SK-N-SH treated with all-trans-retinoic acid at 6 μM for 48 hours (cell line): ENCODE data around the gene IL1R2.

Experiments used
- ATAC-seq: fragments of 200-7000 bp; cut with Tn5 transposase; 3 replicates; pipeline ENCODE4 v1.9.1; 2020; ENCODE audit warnings: mild to moderate bottlenecking, moderate library complexity
- ARNTL ChIP-seq: fragments of 450-650 bp; formaldehyde crosslinking; IDR thresholded peaks from 2 replicates; pipeline ENCODE4 v1.5.0; 2020; ENCODE audit warnings: low read depth, mild to moderate bottlenecking, moderate library complexity, borderline replicate concordance
- BACH2 ChIP-seq: fragments of 250-450 bp; sonication (Bioruptor Pico); IDR thresholded peaks from 2 replicates; pipeline ENCODE4 v1.9.0; 2021; ENCODE audit warnings: mild to moderate bottlenecking, borderline replicate concordance
- CSDC2 ChIP-seq: fragments of 250-450 bp; sonication (Bioruptor Pico); IDR thresholded peaks from 2 replicates; pipeline ENCODE4 v1.5.0; 2020; ENCODE audit warnings: mild to moderate bottlenecking, moderate library complexity
- ESRRG ChIP-seq: fragments of 250-450 bp; sonication (Bioruptor Pico); IDR thresholded peaks from 2 replicates; pipeline ENCODE4 v1.6.1; 2021; ENCODE audit warnings: mild to moderate bottlenecking
- GLIS3 ChIP-seq: fragments of 250-450 bp; sonication (Bioruptor Pico); IDR thresholded peaks from 2 replicates; pipeline ENCODE4 v1.5.0; 2020; ENCODE audit warnings: mild to moderate bottlenecking, moderate library complexity
- ISL1 ChIP-seq: fragments of 250-450 bp; sonication (Bioruptor Pico); IDR thresholded peaks from 2 replicates; pipeline ENCODE4 v2.1.2; 2022; ENCODE audit warnings: mild to moderate bottlenecking, moderate library complexity
- OSR1 ChIP-seq: fragments of 250-450 bp; sonication (Bioruptor Pico); IDR thresholded peaks from 2 replicates; pipeline ENCODE4 v1.8.0; 2022; ENCODE audit warnings: moderate library complexity, mild to moderate bottlenecking, inconsistent platforms
- PPARA ChIP-seq: fragments of 250-450 bp; sonication (Bioruptor Pico); IDR thresholded peaks from 2 replicates; pipeline ENCODE4 v1.5.0; 2020; ENCODE audit warnings: mild to moderate bottlenecking, borderline replicate concordance
- SNAI2 ChIP-seq: fragments of 250-450 bp; sonication (Bioruptor Pico); IDR thresholded peaks from 2 replicates; pipeline ENCODE4 v1.5.0; 2020; ENCODE audit warnings: mild to moderate bottlenecking, moderate library complexity
- TCF4 ChIP-seq: fragments of 250-450 bp; sonication (Bioruptor Pico); IDR thresholded peaks from 2 replicates; pipeline ENCODE4 v1.8.0; 2021; ENCODE audit warnings: mild to moderate bottlenecking, moderate library complexity, borderline replicate concordance
- TOX ChIP-seq: fragments of 250-450 bp; sonication (Bioruptor Pico); IDR thresholded peaks from 2 replicates; pipeline ENCODE4 v1.8.0; 2021; ENCODE audit warnings: mild to moderate bottlenecking, moderate library complexity, borderline replicate concordance
- ZC3H10 ChIP-seq: fragments of 250-450 bp; sonication (Bioruptor Pico); IDR thresholded peaks from 2 replicates; pipeline ENCODE4 v1.5.1; 2021; ENCODE audit warnings: mild to moderate bottlenecking, moderate library complexity
- ZFP3 ChIP-seq: fragments of 250-450 bp; sonication (Bioruptor Pico); IDR thresholded peaks from 2 replicates; pipeline ENCODE4 v1.5.0; 2020; ENCODE audit warnings: mild to moderate bottlenecking, moderate library complexity
- ZFP30 ChIP-seq: fragments of 450-650 bp; formaldehyde crosslinking; IDR thresholded peaks from 2 replicates; pipeline ENCODE4 v1.5.0; 2022; ENCODE audit warnings: mild to moderate bottlenecking, moderate library complexity
- ZNF565 ChIP-seq: fragments of 450-650 bp; formaldehyde crosslinking; conservative IDR thresholded peaks from 2 replicates; pipeline ENCODE4 v1.5.0; 2020; ENCODE audit warnings: low read depth, mild to moderate bottlenecking, moderate library complexity
- ZNF70 ChIP-seq: fragments of 450-650 bp; formaldehyde crosslinking; IDR thresholded peaks from 2 replicates; pipeline ENCODE4 v1.5.0; 2020; ENCODE audit warnings: mild to moderate bottlenecking, moderate library complexity
- ZNF8 ChIP-seq: fragments of 450-650 bp; formaldehyde crosslinking; IDR thresholded peaks from 2 replicates; pipeline ENCODE4 v1.5.0; 2020; ENCODE audit warnings: mild to moderate bottlenecking, moderate library complexity
- TF ChIP-seq, protein P1 (sequence below): fragments of 250-450 bp; sonication (Bioruptor Pico); IDR thresholded peaks from 2 replicates; pipeline ENCODE4 v1.8.0; 2021; ENCODE audit warnings: low read depth, mild to moderate bottlenecking, moderate library complexity, borderline replicate concordance
- TF ChIP-seq, protein P2 (sequence below): fragments of 250-450 bp; sonication (Bioruptor Pico); IDR thresholded peaks from 2 replicates; pipeline ENCODE4 v1.5.1; 2020; ENCODE audit warnings: low read depth, mild to moderate bottlenecking, moderate library complexity
- TF ChIP-seq, protein P3 (sequence below): fragments of 250-450 bp; sonication (Bioruptor Pico); IDR thresholded peaks from 2 replicates; pipeline ENCODE4 v1.8.0; 2020; ENCODE audit warnings: mild to moderate bottlenecking, moderate library complexity, borderline replicate concordance
- TF ChIP-seq, protein P4 (sequence below): fragments of 250-450 bp; sonication (Bioruptor Pico); IDR thresholded peaks from 2 replicates; pipeline ENCODE4 v1.5.0; 2020; ENCODE audit warnings: mild to moderate bottlenecking, moderate library complexity
- TF ChIP-seq, protein P5 (sequence below): fragments of 250-450 bp; sonication (Bioruptor Pico); IDR thresholded peaks from 2 replicates; pipeline ENCODE4 v1.5.1; 2021; ENCODE audit warnings: mild to moderate bottlenecking, moderate library complexity

IL1R2 gene

DNA sequence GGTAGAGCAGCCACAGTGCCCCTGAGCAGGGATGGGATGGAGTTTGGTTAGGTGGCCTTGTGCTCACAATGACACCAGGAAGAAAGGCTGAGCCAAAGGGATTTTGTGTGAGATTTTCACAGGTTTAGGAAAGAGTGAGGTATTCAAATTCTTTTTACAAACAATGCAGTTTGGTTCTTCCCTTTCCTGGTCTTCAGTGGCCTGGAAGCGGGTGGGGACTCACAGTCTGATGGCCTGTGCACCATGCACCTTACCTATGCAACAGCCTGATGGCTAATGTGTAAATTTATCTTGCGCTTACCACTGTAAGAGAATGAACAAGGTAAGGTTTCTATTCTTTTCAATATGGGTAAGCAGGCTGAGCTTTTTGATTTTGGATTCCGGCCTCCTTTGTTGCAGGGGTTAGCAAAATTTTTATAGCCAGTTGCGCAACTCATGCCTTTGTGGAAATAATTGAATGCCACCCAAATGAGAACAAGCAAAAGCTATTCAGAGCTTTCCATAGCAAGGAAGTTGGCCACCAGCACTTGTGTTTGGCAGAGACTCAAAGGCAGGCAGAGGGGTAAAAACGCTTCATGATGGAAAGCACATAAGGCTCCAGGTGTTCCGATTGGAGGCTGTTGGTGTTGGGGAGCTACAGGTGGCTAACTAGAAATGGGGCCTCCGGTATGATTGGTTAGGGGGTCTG, 23.8 kb upstream of the IL1R2 start:
- ATAC-seq, result no peak
- TF ChIP-seq ZC3H10 (CRISPR knock-in tag) (no peak), ISL1 (no peak), ZFP3 (CRISPR knock-in tag) (no peak), SNAI2 (CRISPR knock-in tag) (no peak), ESRRG (CRISPR knock-in tag) (no peak), ZNF70 (CRISPR knock-in tag) (no peak), BACH2 (CRISPR knock-in tag) (no peak), ZFP30 (CRISPR knock-in tag) (no peak), TOX (no peak), PPARA (CRISPR knock-in tag) (no peak), ARNTL (CRISPR knock-in tag) (no peak), ZNF8 (CRISPR knock-in tag) (no peak)
- TF ChIP-seq, protein P1, sequence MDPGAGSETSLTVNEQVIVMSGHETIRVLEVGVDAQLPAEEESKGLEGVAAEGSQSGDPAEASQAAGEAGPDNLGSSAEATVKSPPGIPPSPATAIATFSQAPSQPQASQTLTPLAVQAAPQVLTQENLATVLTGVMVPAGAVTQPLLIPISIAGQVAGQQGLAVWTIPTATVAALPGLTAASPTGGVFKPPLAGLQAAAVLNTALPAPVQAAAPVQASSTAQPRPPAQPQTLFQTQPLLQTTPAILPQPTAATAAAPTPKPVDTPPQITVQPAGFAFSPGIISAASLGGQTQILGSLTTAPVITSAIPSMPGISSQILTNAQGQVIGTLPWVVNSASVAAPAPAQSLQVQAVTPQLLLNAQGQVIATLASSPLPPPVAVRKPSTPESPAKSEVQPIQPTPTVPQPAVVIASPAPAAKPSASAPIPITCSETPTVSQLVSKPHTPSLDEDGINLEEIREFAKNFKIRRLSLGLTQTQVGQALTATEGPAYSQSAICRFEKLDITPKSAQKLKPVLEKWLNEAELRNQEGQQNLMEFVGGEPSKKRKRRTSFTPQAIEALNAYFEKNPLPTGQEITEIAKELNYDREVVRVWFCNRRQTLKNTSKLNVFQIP (CRISPR knock-in tag), result no peak
- TF ChIP-seq, protein P2, sequence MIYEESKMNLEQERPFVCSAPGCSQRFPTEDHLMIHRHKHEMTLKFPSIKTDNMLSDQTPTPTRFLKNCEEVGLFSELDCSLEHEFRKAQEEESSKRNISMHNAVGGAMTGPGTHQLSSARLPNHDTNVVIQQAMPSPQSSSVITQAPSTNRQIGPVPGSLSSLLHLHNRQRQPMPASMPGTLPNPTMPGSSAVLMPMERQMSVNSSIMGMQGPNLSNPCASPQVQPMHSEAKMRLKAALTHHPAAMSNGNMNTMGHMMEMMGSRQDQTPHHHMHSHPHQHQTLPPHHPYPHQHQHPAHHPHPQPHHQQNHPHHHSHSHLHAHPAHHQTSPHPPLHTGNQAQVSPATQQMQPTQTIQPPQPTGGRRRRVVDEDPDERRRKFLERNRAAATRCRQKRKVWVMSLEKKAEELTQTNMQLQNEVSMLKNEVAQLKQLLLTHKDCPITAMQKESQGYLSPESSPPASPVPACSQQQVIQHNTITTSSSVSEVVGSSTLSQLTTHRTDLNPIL, result no peak
- TF ChIP-seq, all 23 proteins: peak for 0

DNA sequence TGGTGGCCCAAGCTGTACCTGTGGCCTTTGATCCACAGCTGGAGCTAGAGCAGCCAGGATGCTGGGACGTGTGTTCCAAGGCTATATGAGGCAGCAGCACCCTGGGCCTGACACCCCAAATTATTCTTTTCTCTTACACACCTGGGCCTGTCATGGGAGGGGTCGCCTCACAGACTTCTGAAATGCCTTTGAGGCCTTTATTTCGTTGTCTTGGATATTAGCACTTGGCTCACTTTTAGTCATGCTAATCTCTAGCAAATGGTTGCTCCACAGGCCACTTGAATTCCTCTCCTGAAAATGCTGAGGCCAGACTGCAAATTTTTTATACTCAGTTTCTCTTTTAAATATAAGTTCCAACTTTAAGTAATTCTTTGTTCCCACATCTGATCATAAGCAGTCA, 22.0 kb upstream of the IL1R2 start:
- no peak for ATAC-seq
- TF ChIP-seq PPARA (CRISPR knock-in tag) (no peak), CSDC2 (no peak), ZFP3 (CRISPR knock-in tag) (no peak)
- TF ChIP-seq, protein P3, sequence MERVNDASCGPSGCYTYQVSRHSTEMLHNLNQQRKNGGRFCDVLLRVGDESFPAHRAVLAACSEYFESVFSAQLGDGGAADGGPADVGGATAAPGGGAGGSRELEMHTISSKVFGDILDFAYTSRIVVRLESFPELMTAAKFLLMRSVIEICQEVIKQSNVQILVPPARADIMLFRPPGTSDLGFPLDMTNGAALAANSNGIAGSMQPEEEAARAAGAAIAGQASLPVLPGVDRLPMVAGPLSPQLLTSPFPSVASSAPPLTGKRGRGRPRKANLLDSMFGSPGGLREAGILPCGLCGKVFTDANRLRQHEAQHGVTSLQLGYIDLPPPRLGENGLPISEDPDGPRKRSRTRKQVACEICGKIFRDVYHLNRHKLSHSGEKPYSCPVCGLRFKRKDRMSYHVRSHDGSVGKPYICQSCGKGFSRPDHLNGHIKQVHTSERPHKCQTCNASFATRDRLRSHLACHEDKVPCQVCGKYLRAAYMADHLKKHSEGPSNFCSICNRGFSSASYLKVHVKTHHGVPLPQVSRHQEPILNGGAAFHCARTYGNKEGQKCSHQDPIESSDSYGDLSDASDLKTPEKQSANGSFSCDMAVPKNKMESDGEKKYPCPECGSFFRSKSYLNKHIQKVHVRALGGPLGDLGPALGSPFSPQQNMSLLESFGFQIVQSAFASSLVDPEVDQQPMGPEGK (CRISPR knock-in tag), result no peak
- TF ChIP-seq, protein P4, sequence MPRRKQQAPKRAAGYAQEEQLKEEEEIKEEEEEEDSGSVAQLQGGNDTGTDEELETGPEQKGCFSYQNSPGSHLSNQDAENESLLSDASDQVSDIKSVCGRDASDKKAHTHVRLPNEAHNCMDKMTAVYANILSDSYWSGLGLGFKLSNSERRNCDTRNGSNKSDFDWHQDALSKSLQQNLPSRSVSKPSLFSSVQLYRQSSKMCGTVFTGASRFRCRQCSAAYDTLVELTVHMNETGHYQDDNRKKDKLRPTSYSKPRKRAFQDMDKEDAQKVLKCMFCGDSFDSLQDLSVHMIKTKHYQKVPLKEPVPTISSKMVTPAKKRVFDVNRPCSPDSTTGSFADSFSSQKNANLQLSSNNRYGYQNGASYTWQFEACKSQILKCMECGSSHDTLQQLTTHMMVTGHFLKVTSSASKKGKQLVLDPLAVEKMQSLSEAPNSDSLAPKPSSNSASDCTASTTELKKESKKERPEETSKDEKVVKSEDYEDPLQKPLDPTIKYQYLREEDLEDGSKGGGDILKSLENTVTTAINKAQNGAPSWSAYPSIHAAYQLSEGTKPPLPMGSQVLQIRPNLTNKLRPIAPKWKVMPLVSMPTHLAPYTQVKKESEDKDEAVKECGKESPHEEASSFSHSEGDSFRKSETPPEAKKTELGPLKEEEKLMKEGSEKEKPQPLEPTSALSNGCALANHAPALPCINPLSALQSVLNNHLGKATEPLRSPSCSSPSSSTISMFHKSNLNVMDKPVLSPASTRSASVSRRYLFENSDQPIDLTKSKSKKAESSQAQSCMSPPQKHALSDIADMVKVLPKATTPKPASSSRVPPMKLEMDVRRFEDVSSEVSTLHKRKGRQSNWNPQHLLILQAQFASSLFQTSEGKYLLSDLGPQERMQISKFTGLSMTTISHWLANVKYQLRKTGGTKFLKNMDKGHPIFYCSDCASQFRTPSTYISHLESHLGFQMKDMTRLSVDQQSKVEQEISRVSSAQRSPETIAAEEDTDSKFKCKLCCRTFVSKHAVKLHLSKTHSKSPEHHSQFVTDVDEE (CRISPR knock-in tag), result no peak
- TF ChIP-seq, protein P1 (CRISPR knock-in tag), result no peak

DNA sequence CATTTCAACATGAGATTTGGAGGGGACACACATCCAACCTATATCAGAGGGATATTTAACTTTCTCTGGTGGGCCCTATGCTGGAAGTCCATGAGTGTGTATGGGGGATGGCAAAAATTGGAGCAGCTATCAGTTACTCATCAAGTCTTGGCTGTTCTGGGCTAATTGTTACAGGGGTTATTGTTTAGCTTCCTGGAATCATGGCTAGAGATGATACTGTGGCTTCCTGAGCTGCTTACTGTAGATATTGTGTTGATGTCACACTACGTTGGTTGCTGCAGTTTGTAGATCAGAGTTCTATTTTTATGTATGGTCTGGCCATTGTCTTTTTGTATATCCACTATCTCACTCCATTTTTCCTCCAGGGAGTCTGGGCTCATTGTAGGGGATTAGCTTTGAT, 20.9 kb upstream of the IL1R2 start:
- ATAC-seq, result no peak
- no peak for TF ChIP-seq ARNTL (CRISPR knock-in tag)
- TF ChIP-seq TCF4 (CRISPR knock-in tag), result no peak
- TF ChIP-seq ZNF565 (CRISPR knock-in tag), result no peak
- TF ChIP-seq ZC3H10 (CRISPR knock-in tag), result no peak
- TF ChIP-seq ISL1, result no peak
- no peak for TF ChIP-seq ZFP30 (CRISPR knock-in tag)
- TF ChIP-seq ESRRG (CRISPR knock-in tag), result no peak
- TF ChIP-seq PPARA (CRISPR knock-in tag), result no peak
- no peak for TF ChIP-seq ZNF8 (CRISPR knock-in tag)
- TF ChIP-seq, protein P3 (CRISPR knock-in tag), result no peak
- TF ChIP-seq CSDC2, result no peak
- TF ChIP-seq, protein P5, sequence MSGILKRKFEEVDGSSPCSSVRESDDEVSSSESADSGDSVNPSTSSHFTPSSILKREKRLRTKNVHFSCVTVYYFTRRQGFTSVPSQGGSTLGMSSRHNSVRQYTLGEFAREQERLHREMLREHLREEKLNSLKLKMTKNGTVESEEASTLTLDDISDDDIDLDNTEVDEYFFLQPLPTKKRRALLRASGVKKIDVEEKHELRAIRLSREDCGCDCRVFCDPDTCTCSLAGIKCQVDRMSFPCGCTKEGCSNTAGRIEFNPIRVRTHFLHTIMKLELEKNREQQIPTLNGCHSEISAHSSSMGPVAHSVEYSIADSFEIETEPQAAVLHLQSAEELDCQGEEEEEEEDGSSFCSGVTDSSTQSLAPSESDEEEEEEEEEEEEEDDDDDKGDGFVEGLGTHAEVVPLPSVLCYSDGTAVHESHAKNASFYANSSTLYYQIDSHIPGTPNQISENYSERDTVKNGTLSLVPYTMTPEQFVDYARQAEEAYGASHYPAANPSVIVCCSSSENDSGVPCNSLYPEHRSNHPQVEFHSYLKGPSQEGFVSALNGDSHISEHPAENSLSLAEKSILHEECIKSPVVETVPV (CRISPR knock-in tag), result no peak
- TF ChIP-seq ZNF70 (CRISPR knock-in tag), result no peak
- TF ChIP-seq GLIS3 (CRISPR knock-in tag), result no peak
- TF ChIP-seq OSR1 (CRISPR knock-in tag), result no peak
- no peak for TF ChIP-seq BACH2 (CRISPR knock-in tag)
- TF ChIP-seq, all 23 proteins: peak for 0
